Loucy (cell line): Measurements from ENCODE around the gene LGR5.

Source experiments
- CTCF ChIP-seq: fragments of 200-600 bp; sonication (generic); conservative IDR thresholded peaks from 2 replicates; pipeline ENCODE4 v1.5.1; 2014; ENCODE audit warnings: mild to moderate bottlenecking, antibody characterized with exemption, low read length
- EZH2phosphoT487 ChIP-seq: fragments of 200-600 bp; IDR thresholded peaks from 2 replicates; pipeline ENCODE4 v1.6.1; 2018; ENCODE audit warnings: antibody characterized with exemption, mild to moderate bottlenecking, moderate library complexity, borderline replicate concordance

DNA sequence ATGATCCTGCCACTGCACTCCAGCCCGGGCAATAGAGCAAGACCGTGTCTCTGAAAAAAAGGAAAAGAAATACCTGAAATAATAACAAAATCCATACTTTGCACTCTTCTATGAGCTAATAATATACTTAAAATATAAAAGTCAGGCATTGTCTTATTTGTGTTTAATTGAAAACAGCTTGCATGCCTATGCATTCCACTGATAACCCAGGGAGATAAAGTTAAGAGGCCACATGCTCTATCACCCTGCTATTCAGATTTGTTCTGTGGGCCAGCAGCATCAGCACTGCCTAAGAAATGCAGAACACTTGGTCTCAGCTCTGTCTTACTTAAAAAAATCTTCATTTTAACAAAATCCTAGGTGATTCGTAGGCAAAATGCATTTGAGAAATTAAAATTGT lies 99.2 kb downstream of the LGR5 start:
- TF ChIP-seq CTCF = no peak
- TF ChIP-seq EZH2phosphoT487 = no peak
